ENCODE measurements around the gene MRPL42. TPM values are rescaled to one million over a fixed set of nuclear protein-coding genes. Genes with fewer than 3 reads are reported as not detected.
"Not testable (repeated sequence)": the region's sequence is repeated elsewhere in the genome, so short reads cannot be mapped to it uniquely, and the experiment has no call there.

Gene MRPL42
- polyA plus RNA-seq, 3 donors = 14.7 to 24.0 (median 21.9) TPM

GRCh38 chr12:93526786-93527428, 59.6 kb downstream of the MRPL42 start:
- WGBS, 3 donors = 59 to 82% (median 78%) methylated on average over 4 of the region's 4 CpGs
- no peak overlapping the region for H3K27ac ChIP-seq (ENCODE audit: low read depth, low read length)

GRCh38 chr12:93530358-93530757, 63.0 kb downstream of the MRPL42 start:
- no peak overlapping the region for H3K27ac ChIP-seq (ENCODE audit: low read depth, low read length)
- 14 to 53% (median 15%) methylated on average over 5 of the region's 5 CpGs for WGBS, 3 donors

- H3K27ac ChIP-seq (ENCODE audit: low read depth, low read length) = no peak overlapping the region
- 76 to 90% (median 84%) methylated on average over 5 of the region's 5 CpGs for WGBS, 3 donors
Measured at GRCh38 chr12:93533310-93533709, 66.0 kb downstream of the MRPL42 start.

- WGBS, 3 donors = 64 to 84% (median 81%) methylated on average over 2 of the region's 2 CpGs
Measured at GRCh38 chr12:93536111-93536765, 68.9 kb downstream of the MRPL42 start.

GRCh38 chr12:93536766-93537488, 69.6 kb downstream of the MRPL42 start:
- no peak overlapping the region for H3K27ac ChIP-seq (ENCODE audit: low read depth, low read length)
- WGBS, 3 donors = 46 to 59% (median 55%) methylated on average over 5 of the region's 5 CpGs

More at GRCh38 chr12:93536111-93536765, 68.9 kb downstream of the MRPL42 start:
- no peak overlapping the region for H3K27ac ChIP-seq (ENCODE audit: low read depth, low read length)

- H3K27ac ChIP-seq (ENCODE audit: low read depth, low read length) = no peak overlapping the region
- WGBS, 3 donors = 90 to 94% (median 94%) methylated on average over 5 of the region's 5 CpGs
Measured at GRCh38 chr12:93537769-93538168, 70.5 kb downstream of the MRPL42 start.

GRCh38 chr12:93539821-93540220, 72.5 kb downstream of the MRPL42 start:
- no peak overlapping the region for H3K27ac ChIP-seq (ENCODE audit: low read depth, low read length)
- WGBS, 3 donors = 88 to 93% (median 91%) methylated on average over 4 of the region's 4 CpGs

GRCh38 chr12:93540466-93540865, 73.2 kb downstream of the MRPL42 start:
- 34 to 83% (median 40%) methylated on average over 1 of the region's 1 CpG for WGBS, 3 donors
- H3K27ac ChIP-seq (ENCODE audit: low read depth, low read length) = no peak overlapping the region

GRCh38 chr12:93541578-93542225, 74.4 kb downstream of the MRPL42 start:
- WGBS, 3 donors = 54 to 67% (median 59%) methylated on average over 4 of the region's 4 CpGs
- H3K27ac ChIP-seq (ENCODE audit: low read depth, low read length) = no peak overlapping the region

GRCh38 chr12:93547778-93548177, 80.5 kb downstream of the MRPL42 start:
- 73 to 97% (median 84%) methylated on average over 2 of the region's 2 CpGs for WGBS, 3 donors
- no peak overlapping the region for H3K27ac ChIP-seq (ENCODE audit: low read depth, low read length)

- 81 to 90% (median 87%) methylated on average over 6 of the region's 6 CpGs for WGBS, 3 donors
- H3K27ac ChIP-seq (ENCODE audit: low read depth, low read length) = no peak overlapping the region
Measured at GRCh38 chr12:93549174-93549573, 81.9 kb downstream of the MRPL42 start.

GRCh38 chr12:93550748-93551611, 83.7 kb downstream of the MRPL42 start:
- 82 to 86% (median 83%) methylated on average over 11 of the region's 11 CpGs for WGBS, 3 donors
- no peak overlapping the region for H3K27ac ChIP-seq (ENCODE audit: low read depth, low read length)

- no peak overlapping the region for H3K27ac ChIP-seq (ENCODE audit: low read depth, low read length)
- 43 to 88% (median 79%) methylated on average over 4 of the region's 4 CpGs for WGBS, 3 donors
Measured at GRCh38 chr12:93552427-93552826, 85.1 kb downstream of the MRPL42 start.

GRCh38 chr12:93557879-93558278, 90.6 kb downstream of the MRPL42 start:
- not testable (repeated sequence) for H3K27ac ChIP-seq (ENCODE audit: low read depth, low read length)

- WGBS, 3 donors = 94 to 95% (median 95%) methylated on average over 1 of the region's 1 CpG
Measured at GRCh38 chr12:93558685-93559084, 91.4 kb downstream of the MRPL42 start.

GRCh38 chr12:93563807-93564538, 96.7 kb downstream of the MRPL42 start:
- H3K27ac ChIP-seq (ENCODE audit: low read depth, low read length) = no peak overlapping the region
- WGBS, 3 donors = 60 to 69% (median 68%) methylated on average over 6 of the region's 6 CpGs

More at GRCh38 chr12:93558685-93559084, 91.4 kb downstream of the MRPL42 start:
- not testable (repeated sequence) for H3K27ac ChIP-seq (ENCODE audit: low read depth, low read length)

- WGBS, 3 donors = 93 to 97% (median 95%) methylated on average over 3 of the region's 3 CpGs
- no peak overlapping the region for H3K27ac ChIP-seq (ENCODE audit: low read depth, low read length)
Measured at GRCh38 chr12:93565760-93566159, 98.4 kb downstream of the MRPL42 start.

Data from adipose tissue (tissue), 3 donors.